H1 (cell line): ENCODE measurements around the gene RTP2. TPM values are rescaled to one million over a fixed set of nuclear protein-coding genes. Genes with fewer than 3 reads are reported as not detected.

Experiments
- CTCF ChIA-PET: fragments of 300-600 bp; sonication (Branson Sonifier 250); formaldehyde crosslinking; loops from one replicate; lab custom pipeline; 2021; ENCODE audit not compliant: partially characterized antibody; lab: Charles Lee
- POLR2A ChIA-PET: fragments of 300-600 bp; sonication (Branson Sonifier 250); formaldehyde crosslinking; loops from one replicate; lab custom pipeline; 2021; ENCODE audit warnings: inconsistent platforms; ENCODE audit not compliant: partially characterized antibody; lab: Charles Lee
- DNase-seq, 2 experiments: peaks; one replicate each; pipeline versions ENCODE4 v3.0.0 to v3.0.0-alpha.2; 2010 to 2022; ENCODE audit warnings: low spot score in 2 of 2, low read depth in 1 of 2, mixed read lengths in 1 of 2
- FAIRE-seq: peaks from 2 replicates; lab custom pipeline; 2011; peaks lifted over from hg19 to GRCh38; lab: Jason Lieb, UNC
- H2AFZ ChIP-seq: 2 replicates; pipeline ENCODE4 v1.8.1; 2012; ENCODE audit warnings: low read length, inconsistent platforms
- H2AK5ac ChIP-seq: 2 replicates; pipeline ENCODE4 v1.6.1; 2013; ENCODE audit warnings: low read depth, low read length
- H2BK120ac ChIP-seq: replicated peaks from 2 replicates; pipeline ENCODE3; 2013; ENCODE audit warnings: low read depth, low read length, inconsistent platforms
- H2BK12ac ChIP-seq: 2 replicates; pipeline ENCODE4 v1.6.1; 2013; ENCODE audit warnings: low read depth, low read length
- H2BK15ac ChIP-seq: 2 replicates; pipeline ENCODE4 v1.6.1; 2013; ENCODE audit warnings: low read length
- H2BK20ac ChIP-seq: 2 replicates; pipeline ENCODE4 v1.6.1; 2013; ENCODE audit warnings: low read length
- H2BK5ac ChIP-seq: 2 replicates; pipeline ENCODE4 v1.6.1; 2013; ENCODE audit warnings: low read depth, low read length
- H3K14ac ChIP-seq: 2 replicates; pipeline ENCODE4 v1.6.1; 2013; ENCODE audit warnings: inconsistent platforms; ENCODE audit not compliant: insufficient read length
- H3K18ac ChIP-seq: 2 replicates; pipeline ENCODE4 v1.6.1; 2013; ENCODE audit warnings: low read length; ENCODE audit errors: extremely low read depth
- H3K23ac ChIP-seq: 2 replicates; pipeline ENCODE4 v1.6.1; 2013; ENCODE audit warnings: inconsistent platforms; ENCODE audit not compliant: insufficient read length
- H3K23me2 ChIP-seq: 2 replicates; pipeline ENCODE4 v1.6.1; 2013; ENCODE audit warnings: low read depth, low read length
- H3K27ac ChIP-seq: 2 replicates; pipeline ENCODE4 v1.6.1; 2011; ENCODE audit warnings: low read depth, low read length, inconsistent platforms
- H3K27me3 ChIP-seq, 4 experiments: replicated peaks in 1 of 4; 1 replicate in 1 of 4; 2 replicates in 3 of 4; pipeline versions ENCODE4 v1.6.1 to v1.8.1; 2011 to 2013; ENCODE audit warnings: low read length in 3 of 4, mild to moderate bottlenecking in 3 of 4, inconsistent platforms in 2 of 4, mixed read lengths in 2 of 4, moderate library complexity in 1 of 4; ENCODE audit not compliant: control insufficient read depth in 3 of 4, insufficient read depth in 3 of 4; ENCODE audit errors: extremely low read depth in 1 of 4
- H3K36me3 ChIP-seq, 4 experiments: 2 replicates each; pipeline versions ENCODE4 v1.6.1 to v1.8.1; 2011 to 2013; ENCODE audit warnings: mild to moderate bottlenecking in 4 of 4, low read length in 3 of 4, moderate library complexity in 2 of 4, control low read depth in 1 of 4, inconsistent platforms in 1 of 4; ENCODE audit not compliant: insufficient read depth in 4 of 4, control insufficient read depth in 2 of 4
- H3K4ac ChIP-seq: replicated peaks from 2 replicates; pipeline ENCODE3; 2013; ENCODE audit warnings: low read length, low read depth, mixed read lengths, inconsistent platforms; ENCODE audit not compliant: insufficient read length
- H3K4me1 ChIP-seq, 4 experiments: replicated peaks in 1 of 4; 1 replicate in 1 of 4; 2 replicates in 3 of 4; pipeline versions ENCODE4 v1.6.1 to v1.8.1; 2011 to 2013; ENCODE audit warnings: low read length in 3 of 4, inconsistent platforms in 2 of 4, mixed read lengths in 1 of 4; ENCODE audit not compliant: insufficient read depth in 4 of 4, control insufficient read depth in 3 of 4
- H3K4me2 ChIP-seq, 2 experiments: 2 replicates each; pipeline versions ENCODE4 v1.6.1 to v1.8.1; 2011 to 2013; ENCODE audit warnings: low read depth in 2 of 2, low read length in 2 of 2, control low read depth in 1 of 2, inconsistent platforms in 1 of 2, mild to moderate bottlenecking in 1 of 2; ENCODE audit not compliant: insufficient read depth in 1 of 2
- H3K4me3 ChIP-seq, 4 experiments: fragments of 200-600, 300-600 bp in 1 of 4; sonication (generic), shearing (Covaris generic), sonication (Bioruptor Twin) in 1 of 4; 2 replicates each; pipeline versions ENCODE4 v1.5.1 to v1.8.1; 2011 to 2016; ENCODE audit warnings: low read length in 4 of 4, low read depth in 3 of 4, control low read depth in 2 of 4, inconsistent platforms in 2 of 4, mild to moderate bottlenecking in 2 of 4, mixed read lengths in 1 of 4, moderate library complexity in 1 of 4; ENCODE audit not compliant: insufficient read depth in 2 of 4; ENCODE audit errors: extremely low read depth in 1 of 4
- H3K56ac ChIP-seq: replicated peaks from 2 replicates; pipeline ENCODE3; 2013; ENCODE audit warnings: low read depth, mild to moderate bottlenecking, mixed read lengths, low read length, inconsistent platforms; ENCODE audit not compliant: insufficient read length
- H3K79me1 ChIP-seq: 2 replicates; pipeline ENCODE4 v1.6.1; 2013; ENCODE audit warnings: low read depth, low read length, control low read depth
- H3K79me2 ChIP-seq, 2 experiments: 2 replicates each; pipeline versions ENCODE4 v1.6.1 to v1.8.1; 2012 to 2013; ENCODE audit warnings: low read length in 2 of 2, mild to moderate bottlenecking in 2 of 2, inconsistent platforms in 1 of 2; ENCODE audit not compliant: insufficient read depth in 2 of 2, control insufficient read depth in 1 of 2
- H3K9ac ChIP-seq, 4 experiments: replicated peaks in 1 of 4; 1 replicate in 1 of 4; 2 replicates in 3 of 4; pipeline versions ENCODE4 v1.6.1 to v1.8.1; 2011 to 2013; ENCODE audit warnings: low read depth in 3 of 4, low read length in 3 of 4, control low read depth in 2 of 4, mild to moderate bottlenecking in 2 of 4, moderate library complexity in 2 of 4, inconsistent platforms in 1 of 4; ENCODE audit errors: extremely low read depth in 1 of 4
- H3K9me3 ChIP-seq, 2 experiments: 2 replicates each; pipeline versions ENCODE4 v1.6.1 to v1.8.1; 2012 to 2013; ENCODE audit warnings: mild to moderate bottlenecking in 2 of 2, moderate library complexity in 2 of 2, control low read depth in 1 of 2, inconsistent platforms in 1 of 2, low read depth in 1 of 2, low read length in 1 of 2, mixed read lengths in 1 of 2; ENCODE audit not compliant: insufficient read depth in 2 of 2
- H4K20me1 ChIP-seq, 2 experiments: replicated peaks in 1 of 2; 2 replicates each; pipeline versions ENCODE3 to v1.8.1; 2011 to 2013; ENCODE audit warnings: inconsistent platforms in 2 of 2, low read length in 2 of 2, mild to moderate bottlenecking in 1 of 2; ENCODE audit not compliant: insufficient read depth in 2 of 2, control insufficient read depth in 1 of 2
- H4K5ac ChIP-seq: 2 replicates; pipeline ENCODE4 v1.6.1; 2013; ENCODE audit warnings: low read length, low read depth, mixed read lengths, inconsistent platforms; ENCODE audit not compliant: insufficient read length
- H4K8ac ChIP-seq: 2 replicates; pipeline ENCODE4 v1.8.0; 2013; ENCODE audit warnings: mild to moderate bottlenecking, moderate library complexity, low read length, inconsistent platforms; ENCODE audit not compliant: insufficient read depth; ENCODE audit errors: extremely low read depth
- H4K91ac ChIP-seq: replicated peaks from 2 replicates; pipeline ENCODE3; 2013; ENCODE audit warnings: low read length, mixed read lengths, inconsistent platforms; ENCODE audit not compliant: insufficient read length
- EP300 ChIP-seq, 2 experiments: IDR thresholded peaks; 1 replicate in 1 of 2; 2 replicates in 1 of 2; pipeline ENCODE4 v1.6.1; 2011 to 2012; ENCODE audit warnings: low read depth in 2 of 2, low read length in 2 of 2, mild to moderate bottlenecking in 2 of 2, borderline replicate concordance in 1 of 2, inconsistent platforms in 1 of 2, moderate library complexity in 1 of 2
- WGBS, 2 experiments: shearing (Covaris generic) in 1 of 2; methylation state at CpG; one replicate each; pipeline versions ENCODE4 v1.1.6 to v1.1.7; 2013 to 2015; ENCODE audit warnings: low lambda C conversion rate in 2 of 2, mixed read lengths in 2 of 2, inconsistent platforms in 1 of 2, low coverage in 1 of 2, missing lambda C conversion rate in 1 of 2; ENCODE audit not compliant: insufficient replicate concordance in 2 of 2, insufficient coverage in 1 of 2, insufficient read length in 1 of 2; ENCODE audit errors: extremely low coverage in 1 of 2, missing lambda C conversion rate in 1 of 2; 5-methylcytosine and 5-hydroxymethylcytosine counted together
- polyA plus RNA-seq, 7 experiments: library from polyadenylated mRNA; depleted of rRNA in 3 of 7; stranded (reverse) in 5 of 7; unstranded in 2 of 7; fragments of >200 nt in 5 of 7; fragments of 200-250 nt in 2 of 7; gene quantifications; 1 replicate in 5 of 7; 2 replicates in 1 of 7; 4 replicates in 1 of 7; pipeline versions ENCODE4 v1.2.1 to v1.2.3, GENCODE V29; 2011 to 2013; ENCODE audit warnings: missing spikeins in 2 of 7, mixed read lengths in 2 of 7
- total RNA-seq: library from RNA; stranded (reverse); fragmentation: NEBNext Ultra II Directional; extraction: Animal tissue kit (Norgen Biotek cat#: 25700); gene quantifications from 2 replicates; pipeline ENCODE4 v1.2.1, GENCODE V29; 2021
- TF ChIP-seq, protein P1 (sequence below): IDR thresholded peaks from 2 replicates; pipeline ENCODE4 v1.6.1; 2012; ENCODE audit warnings: inconsistent platforms

Gene RTP2
- total and polyA plus RNA-seq, 2 of the 8 experiments (the other 6 are each of a cell fraction or from before 2014, with no cell fraction given) = not detected

DNA sequence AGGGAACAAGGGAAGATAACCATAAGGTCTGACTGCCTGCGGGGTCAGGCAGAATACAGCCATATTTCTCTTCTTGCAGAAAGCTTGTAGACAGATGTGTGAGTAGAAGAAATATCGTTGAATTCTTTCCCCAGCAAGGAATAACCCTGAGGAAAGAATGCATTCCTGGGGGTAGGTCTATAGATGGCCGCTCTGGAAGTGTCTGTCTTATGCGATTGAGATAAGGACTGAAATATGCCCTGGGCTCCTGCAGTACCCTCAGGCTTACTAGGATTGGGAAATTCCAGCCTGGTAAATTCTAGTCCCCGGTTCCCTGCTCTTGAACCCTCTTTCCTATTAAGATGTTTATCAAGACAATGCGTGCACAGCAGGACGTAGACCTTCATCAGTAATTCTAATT lies 16.4 kb downstream of the RTP2 start:
- no peak overlapping the region for H2BK120ac ChIP-seq
- no peak overlapping the region for H2BK12ac ChIP-seq
- no peak for DNase-seq
- no peaks in the 10 kb centered on the region for H3K27me3 ChIP-seq
- H3K18ac ChIP-seq = no peak overlapping the region
- no peaks in the 10 kb centered on the region for H3K79me2 ChIP-seq
- H3K36me3 ChIP-seq = no peaks in the 10 kb centered on the region
- FAIRE-seq = no peak
- CTCF ChIA-PET = interaction anchor here (20.1 kb wide), 1 partner anchor 359 kb away, joined by 947 read pairs; no protein-coding TSS in a partner anchor
- peaks cover 3 to 7% of the 10 kb centered on the region in 2 experiments; a peak in 3 of 4 replicates for H3K9me3 ChIP-seq
- H3K4me1 ChIP-seq = no peaks in the 10 kb centered on the region
- WGBS, 2 experiments = 94% methylated on average over 7 of the region's 7 CpGs; no CpG with 5 or more reads in 1 of the 2 experiments
- H4K91ac ChIP-seq = no peak overlapping the region
- H3K4me3 ChIP-seq = no peak overlapping the region
- no peak overlapping the region for H3K14ac ChIP-seq
- no peak overlapping the region for H3K9ac ChIP-seq
- H3K79me1 ChIP-seq = no peaks in the 10 kb centered on the region
- no peaks in the 10 kb centered on the region for H4K20me1 ChIP-seq
- POLR2A ChIA-PET = no interaction called here
- no peak overlapping the region for H4K8ac ChIP-seq
- no peak overlapping the region for H3K27ac ChIP-seq
- no peak overlapping the region for H2BK15ac ChIP-seq
- no peak overlapping the region for H3K4ac ChIP-seq
- no peak overlapping the region for H2BK20ac ChIP-seq
- H4K5ac ChIP-seq = no peak overlapping the region
- no peak overlapping the region for H2AFZ ChIP-seq
- H2AK5ac ChIP-seq = no peak overlapping the region
- no peak overlapping the region for H3K4me2 ChIP-seq
- no peak overlapping the region for H3K56ac ChIP-seq
- TF ChIP-seq, protein P1, sequence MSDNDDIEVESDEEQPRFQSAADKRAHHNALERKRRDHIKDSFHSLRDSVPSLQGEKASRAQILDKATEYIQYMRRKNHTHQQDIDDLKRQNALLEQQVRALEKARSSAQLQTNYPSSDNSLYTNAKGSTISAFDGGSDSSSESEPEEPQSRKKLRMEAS = no peak
- peak in 1 of 2 experiments; percentile 84; a peak in 1 of 3 replicates for TF ChIP-seq EP300 (IDR thresholded peaks at IDR 0.05; ENCODE audit: borderline replicate concordance in 1 of 2, low read depth in 2 of 2, low read length in 2 of 2)
- H2BK5ac ChIP-seq = no peak overlapping the region
- H3K23ac ChIP-seq = no peak overlapping the region
- no peaks in the 10 kb centered on the region for H3K23me2 ChIP-seq
